Stimulated activated CD8-positive, alpha-beta memory T cell treated with anti-CD3 and anti-CD28 coated beads, Interleukin-7, amount 100 ng/mL, for 1 hour (primary cell): ENCODE results near the gene BMAL1.
A peak's percentile ranks its signal among the peaks of the same experiment; 100 is the strongest.

Source experiments
- DNase-seq, 2 donors: peaks; one replicate each; pipeline ENCODE4 v3.0.0-alpha.2; 2020; ENCODE audit warnings: low read depth in 2 of 2

Gene BMAL1

DNA sequence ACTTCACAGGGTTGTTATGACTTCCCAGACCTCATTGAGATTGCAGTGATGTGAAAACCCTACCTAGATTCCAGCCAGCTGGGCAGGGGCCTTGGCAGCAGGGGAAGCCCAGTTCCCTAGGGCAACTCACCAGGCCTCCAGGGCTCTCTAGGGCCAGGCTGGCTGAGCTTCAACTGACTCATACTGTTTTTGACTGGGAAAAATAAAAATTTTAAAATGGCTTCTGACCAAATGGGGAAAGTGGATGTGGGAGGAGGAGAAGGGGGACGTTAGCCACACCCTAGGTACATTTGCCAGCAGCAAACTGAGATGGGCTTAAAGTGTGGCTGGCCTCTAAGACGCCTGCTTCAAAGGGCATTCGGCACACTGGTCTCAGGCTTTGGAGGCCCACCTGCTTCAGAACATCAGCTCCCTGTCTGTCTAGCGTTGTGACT is 39.0 kb downstream of the BMAL1 start:
- no peak for DNase-seq

DNA sequence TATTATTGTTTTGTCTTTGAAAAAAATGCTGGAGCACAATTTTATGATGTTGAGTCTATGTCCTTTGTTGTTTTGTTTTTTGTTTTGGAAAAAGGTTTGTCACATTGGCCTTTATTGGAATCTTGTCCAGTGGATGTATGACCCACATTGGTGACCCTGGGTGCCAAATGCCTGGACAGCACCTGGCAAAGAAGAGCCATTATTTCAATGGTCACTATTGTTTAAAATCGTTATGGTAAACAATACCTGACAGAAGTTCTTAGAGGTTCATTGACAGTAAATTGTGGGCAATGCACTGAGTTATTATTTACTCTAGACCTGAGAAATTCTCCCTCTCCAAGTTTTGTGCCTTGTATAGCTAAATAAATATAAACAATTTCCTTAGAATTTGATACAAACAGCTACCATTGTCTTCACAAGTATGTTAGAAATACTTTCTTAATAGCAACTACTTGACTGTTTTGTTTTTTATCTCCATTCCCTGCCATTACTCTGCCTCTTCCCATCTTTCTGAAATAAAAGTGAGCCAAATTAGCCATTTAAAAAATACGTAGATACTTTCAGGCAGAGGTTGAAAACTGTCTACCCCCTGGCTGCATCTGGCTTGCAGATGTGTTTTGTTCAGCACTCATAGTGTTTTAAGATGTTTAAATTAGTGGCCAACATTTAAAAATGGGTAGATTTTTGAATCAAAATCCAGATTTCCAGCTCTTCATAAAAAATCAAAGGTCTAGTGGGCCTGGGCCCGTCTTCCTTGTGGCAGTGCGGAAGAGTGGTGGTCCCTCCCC is 39.9 kb downstream of the BMAL1 start:
- DNase-seq, result no peak

DNA sequence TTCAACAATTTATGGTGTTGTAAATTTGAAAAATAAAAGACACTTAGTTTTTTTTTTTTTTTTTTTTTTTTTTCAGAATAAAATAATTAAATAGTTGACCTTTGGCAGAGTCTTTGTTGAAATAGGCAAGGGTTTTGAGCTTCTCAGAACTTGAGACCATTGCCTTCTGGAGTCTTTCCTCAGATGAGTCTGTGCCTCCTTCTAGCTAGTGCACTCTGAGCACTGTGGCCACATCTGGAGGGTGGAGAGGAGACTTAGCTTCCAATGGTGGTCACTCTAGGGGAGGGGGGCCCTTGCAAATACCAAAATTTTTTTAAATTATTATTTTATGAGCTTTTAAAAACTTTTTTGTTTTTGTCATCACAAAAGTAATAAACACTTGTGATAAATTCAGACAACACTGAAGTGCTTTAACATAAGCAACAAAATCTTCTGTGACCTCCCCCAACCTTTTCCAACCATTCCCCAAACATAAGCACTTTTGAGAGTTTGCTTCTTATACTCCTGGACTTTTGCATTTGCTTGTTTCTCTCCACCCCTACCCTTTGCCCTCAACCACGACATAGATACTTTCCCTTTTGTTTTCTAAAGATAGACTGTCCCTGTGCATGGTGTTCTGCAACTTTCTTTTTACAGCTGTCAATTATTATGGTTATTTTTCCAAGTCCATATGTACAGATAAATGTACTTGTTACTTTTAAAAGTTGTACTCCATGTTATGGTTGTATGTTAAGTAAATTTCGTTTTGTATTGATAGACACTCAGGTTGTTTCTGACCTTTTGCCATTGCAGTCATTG is 41.1 kb downstream of the BMAL1 start:
- DNase-seq, result no peak

DNA sequence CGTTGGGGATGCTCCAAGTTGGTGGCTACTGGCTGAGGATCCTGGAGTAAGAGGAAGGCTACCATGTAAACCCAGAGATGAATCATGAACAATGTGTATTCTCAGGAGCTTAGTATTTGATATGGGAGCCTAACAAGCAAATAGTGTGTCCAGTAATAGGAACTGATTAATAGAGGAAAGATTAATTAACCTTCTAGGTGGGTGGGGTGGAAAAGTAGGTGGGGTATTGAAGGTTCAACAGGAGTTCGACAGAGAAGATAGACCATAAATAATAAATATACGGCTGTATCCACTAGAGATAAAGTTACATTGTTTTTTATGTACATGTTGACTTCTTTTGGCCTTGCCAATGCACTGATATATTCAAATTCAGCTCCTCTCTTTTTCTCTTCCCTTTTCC is 43.1 kb downstream of the BMAL1 start:
- no peak for DNase-seq

DNA sequence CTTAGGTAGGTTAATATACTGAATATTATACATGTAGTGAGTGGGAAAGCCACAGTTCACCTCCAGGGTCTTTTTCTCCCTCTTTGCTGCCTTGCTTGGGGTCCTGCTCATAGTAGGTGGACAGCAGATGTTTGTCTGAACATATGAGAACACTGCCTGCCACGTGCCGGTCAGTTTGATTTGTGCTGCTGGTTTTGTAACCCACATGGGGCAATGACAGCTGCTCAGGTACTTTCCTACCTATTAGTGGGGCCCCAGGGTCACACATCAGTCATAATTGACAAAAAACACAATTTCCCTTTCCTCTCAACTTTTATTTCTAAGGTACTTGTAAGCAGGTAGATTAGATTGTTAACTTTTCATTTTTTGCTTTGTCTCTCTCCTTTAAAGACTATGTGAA is 43.8 kb downstream of the BMAL1 start:
- no peak for DNase-seq

DNA sequence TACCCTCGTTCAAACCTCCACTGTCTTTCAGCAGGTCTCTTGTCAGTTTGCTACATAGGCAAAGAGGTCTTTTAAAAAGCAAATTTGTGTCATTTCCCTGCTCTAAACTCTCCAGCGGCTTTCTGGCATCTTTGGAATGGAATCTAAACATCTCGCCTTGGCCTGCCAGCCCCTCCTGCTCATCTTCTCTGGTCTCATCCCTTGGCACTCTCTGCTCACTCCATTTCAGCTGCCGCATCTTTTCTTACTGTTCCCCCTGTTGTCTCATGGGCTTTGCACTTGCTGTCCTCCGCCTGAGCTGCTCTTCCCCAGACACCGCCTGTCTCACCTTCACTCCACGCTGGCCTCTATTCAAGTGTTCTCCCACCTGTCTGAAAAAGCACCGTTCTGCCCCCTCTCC is 46.6 kb downstream of the BMAL1 start:
- DNase-seq, result no peak

DNA sequence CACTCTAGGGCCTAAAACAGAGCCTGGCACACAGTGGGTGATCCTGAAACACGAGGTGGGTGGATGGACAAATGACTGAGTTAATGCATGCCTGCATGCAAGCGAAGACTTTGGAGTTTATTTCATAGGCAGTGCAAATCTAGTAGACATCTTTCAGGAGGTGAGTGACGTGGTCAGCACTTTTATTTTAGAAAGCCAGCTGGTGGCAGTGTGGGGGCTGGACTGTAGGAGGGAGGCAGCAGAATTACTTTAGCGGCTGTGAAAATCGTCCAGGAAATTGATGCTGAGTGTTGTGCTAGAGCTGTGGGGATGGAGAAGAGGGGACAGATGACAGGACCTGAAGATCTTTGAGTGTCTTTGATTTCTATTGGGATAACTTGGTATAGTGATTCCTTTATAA is 47.1 kb downstream of the BMAL1 start:
- DNase-seq, result no peak

DNA sequence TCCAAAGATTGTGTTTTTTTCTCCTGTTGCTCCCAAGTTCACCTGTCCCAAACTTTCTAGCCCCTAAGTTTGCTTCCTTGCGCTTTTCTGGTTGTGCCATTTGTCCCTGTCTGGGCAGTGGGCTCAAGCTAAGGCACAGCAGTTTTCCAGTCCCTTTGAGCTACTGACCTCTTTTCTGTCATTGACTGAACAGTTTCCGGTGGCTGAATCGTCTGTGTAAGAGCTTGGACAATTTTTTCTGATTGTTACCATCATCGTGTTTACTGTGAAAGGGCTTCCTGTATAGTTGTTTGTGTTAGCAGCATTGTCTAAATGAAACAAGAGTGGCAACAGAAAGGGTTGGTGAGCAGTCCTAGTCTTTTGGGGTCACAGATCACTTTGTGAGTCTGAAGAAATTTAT is 49.8 kb downstream of the BMAL1 start:
- no peak for DNase-seq

DNA sequence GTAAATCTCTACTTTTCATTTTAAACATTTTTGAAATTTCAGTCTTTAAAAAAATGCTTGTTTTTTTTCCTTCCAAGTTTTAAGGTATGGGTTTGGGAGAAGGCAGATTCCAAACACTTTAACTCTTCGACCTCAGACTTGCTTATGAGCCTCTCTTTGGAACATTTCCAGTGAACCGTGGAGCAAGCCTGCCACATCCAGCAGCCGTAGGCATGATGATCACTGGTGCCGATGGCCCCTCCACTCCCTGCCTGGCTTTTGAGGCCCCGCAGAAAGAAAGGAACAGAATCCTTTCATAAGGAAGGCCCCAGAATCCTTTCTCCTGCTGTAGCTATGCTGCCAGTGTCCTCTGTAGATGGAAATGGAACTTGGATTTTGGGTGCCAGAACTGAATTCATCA is 50.7 kb downstream of the BMAL1 start:
- DNase-seq, result no peak

DNA sequence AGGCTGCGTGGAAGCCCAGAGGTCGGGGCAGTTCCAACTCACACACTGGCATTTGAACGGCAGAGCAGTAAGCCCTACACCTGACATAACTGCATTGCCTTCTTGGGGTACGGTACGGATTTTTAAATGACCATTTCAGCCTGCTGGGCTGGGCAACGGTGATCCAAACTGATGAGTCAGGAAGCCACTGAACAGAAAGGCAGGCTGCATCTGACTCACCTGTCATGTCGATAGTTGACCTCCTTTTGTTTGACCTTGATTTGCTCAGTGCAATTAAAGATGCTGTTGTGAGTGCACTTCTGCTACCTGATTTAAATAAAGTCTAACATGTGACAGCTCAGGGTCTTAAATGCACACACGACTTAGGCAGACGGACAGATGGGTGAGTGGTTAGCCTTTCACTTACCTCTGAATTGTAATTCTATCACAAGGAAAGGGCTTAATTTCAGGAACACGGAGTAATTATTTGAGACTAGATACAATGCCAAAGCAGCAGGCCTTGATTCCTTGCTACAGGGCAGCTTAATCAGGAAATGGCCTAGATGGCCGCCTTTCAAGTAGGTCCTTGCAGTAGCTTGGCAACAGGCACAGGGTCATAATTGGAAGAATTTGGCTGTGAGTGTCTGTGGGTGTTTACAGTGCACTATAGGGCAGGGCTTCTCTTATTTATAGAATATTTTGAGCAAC is 52.2 kb downstream of the BMAL1 start:
- DNase-seq, result no peak

DNA sequence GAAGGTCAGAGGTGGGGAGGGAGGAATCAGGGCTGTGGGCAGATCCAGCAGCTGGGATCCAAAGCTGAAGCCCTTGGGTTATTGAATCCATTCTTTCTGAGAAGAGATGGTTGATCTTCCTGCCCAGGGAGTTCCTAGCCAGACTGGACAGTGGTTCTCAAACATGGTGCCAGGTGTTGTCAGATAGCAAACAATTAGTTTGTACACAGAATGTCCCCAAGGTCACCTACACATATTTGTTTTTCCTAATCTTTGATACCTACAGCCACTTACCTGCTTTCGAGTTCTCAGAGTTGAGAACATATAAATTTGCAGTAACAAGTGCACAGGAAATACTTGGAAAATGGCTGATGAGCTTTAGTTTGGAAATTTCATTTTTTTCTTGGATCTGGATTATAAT is 54.5 kb downstream of the BMAL1 start:
- DNase-seq, result no peak

DNA sequence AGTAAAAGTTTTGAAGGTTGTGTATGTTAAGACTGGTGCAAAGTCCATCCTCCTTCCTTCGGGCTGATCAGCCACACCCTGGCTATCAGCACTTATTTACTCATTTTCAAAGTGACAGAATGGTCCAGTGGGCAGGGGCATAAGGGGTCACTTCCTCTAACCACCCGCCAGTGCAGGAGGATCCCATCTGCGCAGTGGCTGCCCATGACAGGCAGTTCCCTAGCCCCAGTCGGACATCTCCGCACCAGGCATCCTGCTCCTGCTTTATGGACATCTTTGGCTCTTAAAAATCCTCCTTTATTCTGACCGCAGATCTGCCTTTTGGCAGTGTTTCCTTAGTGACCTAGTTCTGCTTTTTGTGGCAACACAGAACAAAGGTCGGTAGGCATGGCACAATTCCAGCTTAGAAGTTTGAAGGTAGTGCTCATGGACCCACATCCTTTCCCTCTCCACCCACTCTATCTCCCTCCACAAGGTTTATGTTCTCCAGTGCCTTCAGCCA is 55.9 kb downstream of the BMAL1 start:
- no peak for DNase-seq

DNA sequence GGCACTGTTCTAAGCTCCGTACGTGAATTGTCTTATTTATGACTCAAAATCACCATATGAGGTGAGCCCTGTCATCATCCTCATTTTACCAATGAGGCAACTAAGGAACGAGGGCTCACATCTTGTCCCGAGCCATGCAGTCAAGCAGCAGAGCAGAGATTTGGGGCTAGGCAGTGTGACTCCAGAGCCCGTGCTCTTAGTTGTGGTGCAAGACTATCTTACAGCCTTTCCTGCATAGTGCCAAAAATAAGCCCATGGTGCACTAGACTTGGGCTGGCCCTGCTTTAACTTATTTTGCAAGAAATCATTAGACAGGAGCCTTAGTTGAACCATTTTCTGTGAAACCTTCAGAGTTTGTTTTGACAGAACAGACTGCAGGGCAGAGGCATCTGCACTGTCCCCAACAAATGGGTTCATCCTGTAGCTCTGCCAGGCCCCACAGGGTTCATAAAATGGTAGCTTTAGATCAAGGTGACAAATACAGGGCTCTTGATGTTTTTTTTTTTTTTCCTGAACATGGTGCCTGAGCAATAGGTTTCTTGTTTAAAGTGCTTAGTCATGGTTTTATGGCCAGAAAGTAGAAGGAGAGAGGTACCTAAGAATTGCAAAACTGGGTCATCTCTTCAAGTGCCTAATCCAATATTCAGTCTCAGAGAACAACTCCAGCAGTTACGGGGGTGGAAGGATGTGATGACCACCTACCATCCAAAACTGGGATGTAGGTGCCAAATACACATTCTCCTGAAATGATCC is 56.6 kb downstream of the BMAL1 start:
- no peak for DNase-seq

DNA sequence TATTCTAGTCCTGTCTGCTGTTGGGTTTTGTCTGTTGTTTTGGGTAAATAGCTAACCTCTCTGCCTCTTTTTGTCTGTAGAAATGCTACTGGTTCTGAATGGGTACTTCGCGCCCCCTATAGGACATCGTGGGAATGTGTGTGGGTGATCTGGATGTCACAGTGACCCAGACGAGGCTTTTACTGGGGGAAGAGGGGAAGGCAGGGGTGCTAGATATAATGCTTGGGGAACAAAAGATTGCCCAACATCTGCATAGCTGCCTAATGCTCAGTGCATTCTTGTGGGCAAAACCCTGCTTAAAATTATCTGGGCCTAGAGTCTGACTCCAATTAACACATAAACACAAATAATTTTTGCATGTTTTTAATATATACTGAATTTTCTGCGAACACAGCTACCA is 57.7 kb downstream of the BMAL1 start:
- peak; percentile 40 to 45 for DNase-seq

DNA sequence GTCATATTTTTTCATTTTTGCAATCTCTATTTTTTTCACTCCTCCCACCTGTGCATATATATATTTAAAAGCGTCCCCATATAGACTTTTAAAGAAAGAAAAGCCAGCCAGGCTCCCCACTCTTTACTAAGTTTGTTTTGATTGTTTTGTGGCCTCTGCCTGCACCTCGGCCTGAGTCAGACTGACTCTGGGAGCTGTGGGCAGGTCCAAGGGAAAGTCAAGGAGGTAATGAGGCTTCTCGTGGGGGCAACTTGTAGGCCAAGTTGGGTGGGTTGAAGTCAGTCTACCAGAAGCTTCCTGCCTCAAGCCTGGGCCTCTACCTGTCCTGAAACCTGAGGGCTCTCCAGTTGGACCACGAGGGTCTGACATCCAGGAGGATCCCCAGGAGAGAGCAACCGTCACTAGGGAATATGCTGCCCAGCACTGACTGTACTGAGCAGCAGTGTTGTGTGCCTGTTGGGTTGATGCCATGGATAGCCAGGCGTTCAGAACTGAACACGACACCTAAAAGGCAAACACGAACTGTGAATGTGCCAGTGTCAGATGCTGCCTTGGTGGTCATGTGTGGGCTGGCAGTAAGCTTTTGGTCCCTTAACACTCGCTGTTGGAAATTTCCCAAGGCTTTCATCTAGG is 58.8 kb downstream of the BMAL1 start:
- no peak for DNase-seq

DNA sequence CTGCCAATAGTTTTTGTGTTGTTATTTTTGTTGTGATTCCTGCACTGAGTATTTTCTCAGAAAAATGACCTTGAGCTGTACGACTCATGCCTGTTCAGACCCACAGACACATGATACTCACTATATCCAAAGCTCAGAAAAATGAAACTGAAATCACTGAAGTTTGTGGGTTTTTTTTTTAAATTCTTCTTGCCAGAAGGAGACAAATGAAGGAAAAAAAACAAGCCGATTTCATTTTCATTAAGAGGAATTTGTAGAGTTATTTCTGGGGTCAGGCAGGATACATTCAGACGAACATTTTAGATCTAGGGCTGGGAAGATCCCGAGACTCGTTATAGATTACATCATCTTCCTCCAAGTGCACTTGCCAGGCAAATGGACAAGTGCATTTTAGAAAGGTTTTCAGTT is 60.4 kb downstream of the BMAL1 start:
- no peak for DNase-seq

DNA sequence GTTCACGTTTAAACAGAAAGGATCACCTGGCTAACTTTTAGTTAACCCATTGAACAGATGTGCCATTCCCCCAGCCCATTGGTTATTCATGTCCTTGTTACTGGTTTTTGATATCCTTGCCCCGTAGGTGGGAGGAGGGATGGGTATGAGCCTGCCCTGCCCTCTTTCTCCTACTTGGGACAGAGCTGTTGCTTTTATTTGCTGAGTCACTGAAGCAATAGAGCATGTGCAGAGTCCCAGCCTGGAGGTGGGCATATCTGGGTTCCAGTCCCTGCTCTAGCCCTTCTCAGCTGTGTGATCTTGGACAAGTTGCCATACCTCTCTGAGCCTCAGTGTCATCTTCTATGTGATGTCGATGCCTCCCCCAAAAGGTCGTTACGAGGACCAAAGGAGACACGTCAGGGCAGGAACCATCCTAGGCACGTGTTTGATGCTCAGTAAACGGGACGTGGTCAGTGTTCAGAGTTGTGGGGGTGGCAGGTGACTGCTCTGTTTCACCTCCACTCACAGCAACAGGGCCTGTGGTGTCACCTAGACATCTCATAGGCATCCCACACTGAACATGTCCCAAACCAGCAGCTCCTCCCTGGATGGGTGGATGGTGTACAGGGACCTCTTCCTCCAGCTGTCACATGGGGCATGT is 61.0 kb downstream of the BMAL1 start:
- no peak for DNase-seq

DNA sequence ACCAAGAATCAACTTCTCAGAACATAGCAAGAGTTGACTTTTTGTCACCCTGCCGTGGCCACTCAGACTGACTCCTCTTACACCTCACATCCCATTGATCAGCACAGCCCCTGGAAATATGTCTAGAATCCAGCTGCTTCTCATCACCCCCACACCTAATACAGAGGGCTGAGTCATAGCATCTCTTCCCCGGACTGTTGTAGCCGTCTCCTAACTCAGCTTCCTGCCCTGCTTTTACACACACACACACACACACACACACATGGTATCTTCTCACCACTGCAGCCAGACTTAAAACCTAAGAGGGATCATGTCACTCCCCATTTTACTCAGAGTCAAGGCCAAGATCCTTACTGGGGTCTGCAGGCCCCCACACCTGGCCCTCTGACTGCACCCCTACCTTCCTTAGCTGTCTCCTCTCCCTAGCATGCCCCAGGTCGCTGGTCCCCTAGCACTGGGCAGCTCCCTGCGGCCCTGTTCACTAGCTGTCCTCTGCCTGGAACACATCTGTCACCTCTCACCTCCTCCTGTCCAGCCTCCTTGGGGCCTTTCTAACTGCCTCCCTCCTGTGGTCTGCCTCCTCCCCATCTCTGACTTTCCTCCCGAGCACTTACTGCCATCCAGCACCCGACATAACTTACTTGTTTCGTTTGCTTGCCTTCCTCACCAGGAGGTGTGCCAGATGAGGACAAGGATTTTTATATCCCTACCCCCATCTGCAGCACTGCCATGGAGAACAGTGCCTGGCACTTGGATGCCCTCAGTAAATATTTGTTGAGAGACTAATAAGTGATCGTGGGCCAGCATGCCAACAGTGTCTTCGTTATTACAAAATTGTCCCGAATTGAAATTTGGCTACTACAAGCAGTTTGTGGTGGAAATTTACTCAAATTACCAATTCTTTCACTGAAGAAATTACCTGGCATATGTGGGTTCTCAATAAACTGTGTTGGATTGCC is 61.9 kb downstream of the BMAL1 start:
- DNase-seq, result no peak

DNA sequence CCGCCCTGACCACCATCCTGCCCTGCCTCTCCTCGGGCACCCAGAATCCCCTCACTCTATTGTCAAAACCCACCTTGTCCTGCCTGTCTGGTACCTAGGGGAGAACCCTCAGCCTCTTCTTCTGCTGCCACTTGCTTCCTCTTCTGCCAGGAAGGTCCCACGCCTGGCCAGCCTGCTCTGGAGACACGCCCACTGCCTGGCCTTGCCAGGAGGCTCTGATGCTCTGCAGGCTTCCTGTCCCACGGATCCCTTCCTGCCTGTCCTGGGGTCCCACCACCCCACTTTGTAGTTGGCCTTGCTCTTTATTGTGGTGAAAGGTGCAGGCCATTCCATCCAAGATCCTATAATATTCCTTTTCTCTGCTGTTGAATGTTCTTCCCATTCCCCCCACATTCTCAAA is 63.4 kb downstream of the BMAL1 start:
- no peak for DNase-seq

DNA sequence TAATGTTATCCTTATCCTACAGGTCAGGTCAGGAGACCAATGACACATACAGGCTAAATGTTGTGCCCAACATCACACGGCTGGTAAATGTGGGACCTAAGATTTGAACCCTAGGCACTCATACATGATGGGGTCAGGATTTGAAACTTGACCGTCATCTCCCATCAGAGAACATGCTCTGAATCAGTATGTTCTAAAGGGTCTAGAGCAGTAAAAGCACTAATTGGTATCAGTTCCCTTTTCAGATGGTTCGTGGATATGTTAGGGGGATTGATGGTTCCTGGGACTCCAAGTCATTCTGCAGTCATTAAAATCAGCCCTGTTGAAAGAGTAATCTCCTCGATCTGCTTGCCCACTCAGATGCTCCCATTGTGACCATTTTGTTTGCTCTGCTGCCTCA is 65.5 kb downstream of the BMAL1 start:
- no peak for DNase-seq
